WERI-Rb-1 (cell line): ENCODE data around the gene U2SURP.

Experiments used
- DNase-seq: peaks from one replicate; pipeline ENCODE4 v3.0.0-alpha.2; 2020
- H3K27ac ChIP-seq: fragments of 250-450 bp; sonication (Bioruptor Pico); 2 replicates; pipeline ENCODE4 v1.5.1; 2020; ENCODE audit warnings: mild to moderate bottlenecking, moderate library complexity
- H3K27me3 ChIP-seq: fragments of 250-450 bp; sonication (Bioruptor Pico); 2 replicates; pipeline ENCODE4 v1.5.1; 2021; ENCODE audit warnings: mild to moderate bottlenecking, low read depth, moderate library complexity; ENCODE audit not compliant: insufficient read depth, severe bottlenecking
- H3K36me3 ChIP-seq: fragments of 250-450 bp; sonication (Bioruptor Pico); 2 replicates; pipeline ENCODE4 v1.5.1; 2020; ENCODE audit warnings: mild to moderate bottlenecking, moderate library complexity
- H3K4me3 ChIP-seq: 2 replicates; pipeline ENCODE4 v1.5.1; 2011; ENCODE audit warnings: low read depth, mild to moderate bottlenecking, control low read depth, low read length
- H3K9me3 ChIP-seq: fragments of 250-450 bp; sonication (Bioruptor Pico); 2 replicates; pipeline ENCODE4 v1.5.1; 2021; ENCODE audit warnings: mild to moderate bottlenecking, moderate library complexity; ENCODE audit not compliant: severe bottlenecking
- CTCF ChIP-seq: IDR thresholded peaks from 2 replicates; pipeline ENCODE4 v1.5.1; 2011; ENCODE audit warnings: low read depth, mild to moderate bottlenecking, control low read depth, inconsistent platforms, low read length

Gene U2SURP

GRCh38 chr3:143095813-143096212 lies 94.4 kb downstream of the U2SURP start:
- Histone ChIP-seq H3K27me3 (no peaks in the 10 kb centered on the region), H3K27ac (no peak overlapping the region), H3K36me3 (no peaks in the 10 kb centered on the region), H3K4me3 (no peak overlapping the region), H3K9me3 (peaks cover 5% of the 10 kb centered on the region)
- DNase-seq, result no peak
- no peak for TF ChIP-seq CTCF

- no peaks in the 10 kb centered on the region for H3K36me3 ChIP-seq
- peaks cover 5% of the 10 kb centered on the region for H3K9me3 ChIP-seq
- TF ChIP-seq CTCF, result no peak
- DNase-seq, result no peak
- no peak overlapping the region for H3K4me3 ChIP-seq
- H3K27me3 ChIP-seq, result no peaks in the 10 kb centered on the region
- H3K27ac ChIP-seq, result no peak overlapping the region
These were observed 96.8 kb downstream of the U2SURP start for GRCh38 chr3:143098032-143098764.

- no peak for TF ChIP-seq CTCF
- no peak overlapping the region for H3K4me3 ChIP-seq
- H3K27ac ChIP-seq, result no peak overlapping the region
- peaks cover 7% of the 10 kb centered on the region for H3K9me3 ChIP-seq
- no peaks in the 10 kb centered on the region for H3K27me3 ChIP-seq
- H3K36me3 ChIP-seq, result no peaks in the 10 kb centered on the region
- no peak for DNase-seq
These were observed 97.8 kb downstream of the U2SURP start for GRCh38 chr3:143099210-143099609.

- peaks cover 10% of the 10 kb centered on the region for H3K9me3 ChIP-seq
- no peak for DNase-seq
- H3K27ac ChIP-seq, result no peak overlapping the region
- H3K36me3 ChIP-seq, result no peaks in the 10 kb centered on the region
- no peaks in the 10 kb centered on the region for H3K27me3 ChIP-seq
- no peak overlapping the region for H3K4me3 ChIP-seq
- no peak for TF ChIP-seq CTCF
These were observed 98.3 kb downstream of the U2SURP start for GRCh38 chr3:143099690-143100089.

- Histone ChIP-seq H3K36me3 (no peaks in the 10 kb centered on the region), H3K27me3 (no peaks in the 10 kb centered on the region), H3K9me3 (peaks cover 16% of the 10 kb centered on the region), H3K27ac (no peak overlapping the region), H3K4me3 (no peak overlapping the region)
- no peak for DNase-seq
- no peak for TF ChIP-seq CTCF
These were observed 99.1 kb downstream of the U2SURP start for GRCh38 chr3:143100451-143100850.
